ENCODE data around the gene ASPN. TPM values are rescaled to one million over a fixed set of nuclear protein-coding genes. Genes with fewer than 3 reads are reported as not detected.

Gene ASPN
- total and polyA plus RNA-seq, 4 donors = 6.4 to 11.4 (median 6.9) TPM

DNA sequence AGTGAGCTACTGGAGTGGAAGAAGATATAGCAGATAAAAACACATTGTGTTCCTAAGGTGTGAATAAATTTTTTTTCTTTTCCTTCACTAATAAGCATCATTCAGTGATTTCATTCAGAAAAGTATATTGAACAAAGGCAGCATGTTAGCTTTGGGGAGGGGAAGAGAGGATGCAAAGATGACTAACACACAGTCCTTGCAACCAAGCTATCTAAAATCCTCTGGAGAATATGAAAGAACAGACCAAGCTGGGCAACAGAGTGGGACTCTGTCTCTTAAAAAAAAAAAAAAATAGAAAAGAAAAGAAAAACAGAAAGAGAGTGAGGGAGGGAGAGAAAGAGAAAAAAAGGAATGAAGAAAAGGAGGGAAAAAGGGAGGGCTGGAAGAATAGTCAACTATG is 35.8 kb downstream of the ASPN start:
- TF ChIP-seq GABPA (IDR thresholded peaks at IDR 0.05 in 1 of 2, conservative IDR thresholded peaks at IDR 0.05 in 1 of 2) = no peak
- no peak for TF ChIP-seq NR2F2 (IDR thresholded peaks at IDR 0.05)
- TF ChIP-seq RXRA (IDR thresholded peaks at IDR 0.05) = no peak
- TF ChIP-seq TAF1 (conservative IDR thresholded peaks at IDR 0.05) = no peak
- TF ChIP-seq YY1 (IDR thresholded peaks at IDR 0.05) = no peak
- TF ChIP-seq, protein P1, sequence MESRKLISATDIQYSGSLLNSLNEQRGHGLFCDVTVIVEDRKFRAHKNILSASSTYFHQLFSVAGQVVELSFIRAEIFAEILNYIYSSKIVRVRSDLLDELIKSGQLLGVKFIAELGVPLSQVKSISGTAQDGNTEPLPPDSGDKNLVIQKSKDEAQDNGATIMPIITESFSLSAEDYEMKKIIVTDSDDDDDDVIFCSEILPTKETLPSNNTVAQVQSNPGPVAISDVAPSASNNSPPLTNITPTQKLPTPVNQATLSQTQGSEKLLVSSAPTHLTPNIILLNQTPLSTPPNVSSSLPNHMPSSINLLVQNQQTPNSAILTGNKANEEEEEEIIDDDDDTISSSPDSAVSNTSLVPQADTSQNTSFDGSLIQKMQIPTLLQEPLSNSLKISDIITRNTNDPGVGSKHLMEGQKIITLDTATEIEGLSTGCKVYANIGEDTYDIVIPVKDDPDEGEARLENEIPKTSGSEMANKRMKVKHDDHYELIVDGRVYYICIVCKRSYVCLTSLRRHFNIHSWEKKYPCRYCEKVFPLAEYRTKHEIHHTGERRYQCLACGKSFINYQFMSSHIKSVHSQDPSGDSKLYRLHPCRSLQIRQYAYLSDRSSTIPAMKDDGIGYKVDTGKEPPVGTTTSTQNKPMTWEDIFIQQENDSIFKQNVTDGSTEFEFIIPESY (IDR thresholded peaks at IDR 0.05) = no peak
- TF ChIP-seq, protein P2, sequence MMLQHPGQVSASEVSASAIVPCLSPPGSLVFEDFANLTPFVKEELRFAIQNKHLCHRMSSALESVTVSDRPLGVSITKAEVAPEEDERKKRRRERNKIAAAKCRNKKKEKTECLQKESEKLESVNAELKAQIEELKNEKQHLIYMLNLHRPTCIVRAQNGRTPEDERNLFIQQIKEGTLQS (IDR thresholded peaks at IDR 0.05) = no peak
- no peak for TF ChIP-seq SP1 (IDR thresholded peaks at IDR 0.05)

DNA sequence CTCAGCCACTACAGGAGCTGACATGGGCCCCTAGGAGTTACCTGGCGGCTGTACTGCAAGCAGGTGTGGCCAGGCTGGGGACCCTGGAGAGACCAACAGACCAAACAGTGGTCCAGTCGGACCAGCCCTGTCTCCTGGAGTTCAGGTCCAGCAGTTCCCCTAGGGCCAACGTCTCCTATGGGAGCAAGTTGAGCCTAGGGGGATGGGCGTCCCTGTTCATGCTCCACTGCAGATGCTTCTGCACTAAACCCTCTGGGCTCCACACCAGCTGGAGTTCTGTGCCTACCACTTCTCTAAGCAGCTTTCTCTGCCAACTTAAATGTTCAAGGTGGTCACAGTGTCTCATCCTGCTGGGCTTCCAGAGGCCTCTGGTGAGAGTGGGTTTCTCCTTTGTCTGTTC is 37.5 kb downstream of the ASPN start:
- no peaks in the 10 kb centered on the region for H3K9me3 ChIP-seq (ENCODE audit: control insufficient read depth in 4 of 4, low read length in 3 of 4)
- no peaks in the 10 kb centered on the region for H3K27me3 ChIP-seq (ENCODE audit: control insufficient read depth in 4 of 4, insufficient read depth in 4 of 4, low read length in 3 of 4)
- no peak for DNase-seq (ENCODE audit: low spot score)
- H3K4me3 ChIP-seq (ENCODE audit: low read depth in 1 of 3, low read length in 3 of 3) = no peak overlapping the region
- no peak for TF ChIP-seq FOXA1 (IDR thresholded peaks at IDR 0.05)
- TF ChIP-seq, protein P3, sequence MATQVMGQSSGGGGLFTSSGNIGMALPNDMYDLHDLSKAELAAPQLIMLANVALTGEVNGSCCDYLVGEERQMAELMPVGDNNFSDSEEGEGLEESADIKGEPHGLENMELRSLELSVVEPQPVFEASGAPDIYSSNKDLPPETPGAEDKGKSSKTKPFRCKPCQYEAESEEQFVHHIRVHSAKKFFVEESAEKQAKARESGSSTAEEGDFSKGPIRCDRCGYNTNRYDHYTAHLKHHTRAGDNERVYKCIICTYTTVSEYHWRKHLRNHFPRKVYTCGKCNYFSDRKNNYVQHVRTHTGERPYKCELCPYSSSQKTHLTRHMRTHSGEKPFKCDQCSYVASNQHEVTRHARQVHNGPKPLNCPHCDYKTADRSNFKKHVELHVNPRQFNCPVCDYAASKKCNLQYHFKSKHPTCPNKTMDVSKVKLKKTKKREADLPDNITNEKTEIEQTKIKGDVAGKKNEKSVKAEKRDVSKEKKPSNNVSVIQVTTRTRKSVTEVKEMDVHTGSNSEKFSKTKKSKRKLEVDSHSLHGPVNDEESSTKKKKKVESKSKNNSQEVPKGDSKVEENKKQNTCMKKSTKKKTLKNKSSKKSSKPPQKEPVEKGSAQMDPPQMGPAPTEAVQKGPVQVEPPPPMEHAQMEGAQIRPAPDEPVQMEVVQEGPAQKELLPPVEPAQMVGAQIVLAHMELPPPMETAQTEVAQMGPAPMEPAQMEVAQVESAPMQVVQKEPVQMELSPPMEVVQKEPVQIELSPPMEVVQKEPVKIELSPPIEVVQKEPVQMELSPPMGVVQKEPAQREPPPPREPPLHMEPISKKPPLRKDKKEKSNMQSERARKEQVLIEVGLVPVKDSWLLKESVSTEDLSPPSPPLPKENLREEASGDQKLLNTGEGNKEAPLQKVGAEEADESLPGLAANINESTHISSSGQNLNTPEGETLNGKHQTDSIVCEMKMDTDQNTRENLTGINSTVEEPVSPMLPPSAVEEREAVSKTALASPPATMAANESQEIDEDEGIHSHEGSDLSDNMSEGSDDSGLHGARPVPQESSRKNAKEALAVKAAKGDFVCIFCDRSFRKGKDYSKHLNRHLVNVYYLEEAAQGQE (IDR thresholded peaks at IDR 0.05) = no peak
- no peak for TF ChIP-seq RAD21 (IDR thresholded peaks at IDR 0.05)
- TF ChIP-seq, protein P1 (IDR thresholded peaks at IDR 0.05) = no peak
- TF ChIP-seq, protein P4, sequence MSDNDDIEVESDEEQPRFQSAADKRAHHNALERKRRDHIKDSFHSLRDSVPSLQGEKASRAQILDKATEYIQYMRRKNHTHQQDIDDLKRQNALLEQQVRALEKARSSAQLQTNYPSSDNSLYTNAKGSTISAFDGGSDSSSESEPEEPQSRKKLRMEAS (IDR thresholded peaks at IDR 0.05) = no peak
- TF ChIP-seq GABPA (IDR thresholded peaks at IDR 0.05 in 1 of 2, conservative IDR thresholded peaks at IDR 0.05 in 1 of 2) = no peak
- no peak overlapping the region for H3K9ac ChIP-seq (ENCODE audit: low read depth in 1 of 2, low read length in 2 of 2)
- no peaks in the 10 kb centered on the region for H3K36me3 ChIP-seq (ENCODE audit: control insufficient read depth in 4 of 4, insufficient read depth in 3 of 4, low read depth in 1 of 4, low read length in 3 of 4)
- no peaks in the 10 kb centered on the region for H3K4me1 ChIP-seq (ENCODE audit: control insufficient read depth in 4 of 4, insufficient read depth in 4 of 4, low read length in 3 of 4)
- H3K27ac ChIP-seq (ENCODE audit: low read depth in 1 of 2, low read length in 2 of 2) = no peak overlapping the region
- WGBS = 89% methylated on average over 4 of the region's 4 CpGs

More for the DNA sequence above, 35.8 kb downstream of the ASPN start:
- H3K9me3 ChIP-seq (ENCODE audit: control insufficient read depth in 4 of 4, low read length in 3 of 4) = no peaks in the 10 kb centered on the region
- no peak for DNase-seq (ENCODE audit: low spot score)
- H3K4me1 ChIP-seq (ENCODE audit: control insufficient read depth in 4 of 4, insufficient read depth in 4 of 4, low read length in 3 of 4) = no peaks in the 10 kb centered on the region
- H3K27ac ChIP-seq (ENCODE audit: low read depth in 1 of 2, low read length in 2 of 2) = no peak overlapping the region
- H3K4me3 ChIP-seq (ENCODE audit: low read depth in 1 of 3, low read length in 3 of 3) = no peak overlapping the region
- no peaks in the 10 kb centered on the region for H3K27me3 ChIP-seq (ENCODE audit: control insufficient read depth in 4 of 4, insufficient read depth in 4 of 4, low read length in 3 of 4)
- H3K9ac ChIP-seq (ENCODE audit: low read depth in 1 of 2, low read length in 2 of 2) = no peak overlapping the region
- H3K36me3 ChIP-seq (ENCODE audit: control insufficient read depth in 4 of 4, insufficient read depth in 3 of 4, low read depth in 1 of 4, low read length in 3 of 4) = no peaks in the 10 kb centered on the region

Data from liver (tissue), 9 donors.